ENCODE measurements around the gene GALNT7. TPM values are rescaled to one million over a fixed set of nuclear protein-coding genes. Genes with fewer than 3 reads are reported as not detected.

GALNT7 gene
- polyA plus RNA-seq, 1 donor, result 47.0 TPM

GRCh38 chr4:173134426-173134825 lies 34.2 kb upstream of the GALNT7 start:
- H3K36me3 ChIP-seq (ENCODE audit: control insufficient read depth, insufficient read depth, low read length), result no peaks in the 10 kb centered on the region
- 57% methylated on average over 1 of the region's 2 CpGs for WGBS (ENCODE audit: insufficient coverage, low lambda C conversion rate)
- H3K4me1 ChIP-seq (ENCODE audit: control insufficient read depth, insufficient read depth, low read length), result no peaks in the 10 kb centered on the region
- no peak overlapping the region for H3K27ac ChIP-seq (ENCODE audit: low read length)
- no peaks in the 10 kb centered on the region for H3K27me3 ChIP-seq (ENCODE audit: control insufficient read depth, insufficient read depth, low read length)
- H3K9me3 ChIP-seq (ENCODE audit: control insufficient read depth, low read depth, low read length), result no peaks in the 10 kb centered on the region
- no peak for DNase-seq
- no peak overlapping the region for H3K4me3 ChIP-seq (ENCODE audit: low read length)

GRCh38 chr4:173135241-173135847 lies 33.3 kb upstream of the GALNT7 start:
- Histone ChIP-seq H3K27me3 (ENCODE audit: control insufficient read depth, insufficient read depth, low read length) (no peaks in the 10 kb centered on the region), H3K36me3 (ENCODE audit: control insufficient read depth, insufficient read depth, low read length) (no peaks in the 10 kb centered on the region), H3K4me1 (ENCODE audit: control insufficient read depth, insufficient read depth, low read length) (no peaks in the 10 kb centered on the region), H3K27ac (ENCODE audit: low read length) (no peak overlapping the region), H3K4me3 (ENCODE audit: low read length) (no peak overlapping the region), H3K9me3 (ENCODE audit: control insufficient read depth, low read depth, low read length) (no peaks in the 10 kb centered on the region)
- no CpG with 5 or more reads among the region's 3 CpGs for WGBS (ENCODE audit: insufficient coverage, low lambda C conversion rate)
- no peak for DNase-seq

DNA sequence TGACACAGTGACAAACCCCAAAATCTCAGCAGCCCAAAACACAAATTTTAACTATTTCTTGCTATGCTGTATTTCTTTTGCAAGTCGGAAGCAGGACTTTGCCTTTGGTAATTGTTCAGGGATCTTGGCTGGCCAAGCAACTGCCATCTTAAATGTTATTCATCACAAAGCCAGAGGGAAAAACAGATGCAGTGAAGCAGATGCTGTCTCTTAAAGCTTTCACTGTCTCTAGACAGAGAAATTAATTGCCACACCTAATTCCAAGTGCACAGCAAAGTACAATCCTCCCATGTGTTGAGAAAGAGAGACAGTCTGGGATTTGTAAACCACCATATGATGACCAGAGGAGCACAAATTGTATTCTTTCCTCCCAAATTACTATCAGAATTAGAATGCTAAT lies 30.0 kb upstream of the GALNT7 start:
- WGBS (ENCODE audit: insufficient coverage, low lambda C conversion rate), result no CpG with 5 or more reads among the region's 1 CpG
- Histone ChIP-seq H3K4me3 (ENCODE audit: low read length) (no peak overlapping the region), H3K36me3 (ENCODE audit: control insufficient read depth, insufficient read depth, low read length) (no peaks in the 10 kb centered on the region), H3K27ac (ENCODE audit: low read length) (no peak overlapping the region), H3K27me3 (ENCODE audit: control insufficient read depth, insufficient read depth, low read length) (no peaks in the 10 kb centered on the region), H3K4me1 (ENCODE audit: control insufficient read depth, insufficient read depth, low read length) (no peaks in the 10 kb centered on the region), H3K9me3 (ENCODE audit: control insufficient read depth, low read depth, low read length) (no peaks in the 10 kb centered on the region)
- DNase-seq, result no peak

DNA sequence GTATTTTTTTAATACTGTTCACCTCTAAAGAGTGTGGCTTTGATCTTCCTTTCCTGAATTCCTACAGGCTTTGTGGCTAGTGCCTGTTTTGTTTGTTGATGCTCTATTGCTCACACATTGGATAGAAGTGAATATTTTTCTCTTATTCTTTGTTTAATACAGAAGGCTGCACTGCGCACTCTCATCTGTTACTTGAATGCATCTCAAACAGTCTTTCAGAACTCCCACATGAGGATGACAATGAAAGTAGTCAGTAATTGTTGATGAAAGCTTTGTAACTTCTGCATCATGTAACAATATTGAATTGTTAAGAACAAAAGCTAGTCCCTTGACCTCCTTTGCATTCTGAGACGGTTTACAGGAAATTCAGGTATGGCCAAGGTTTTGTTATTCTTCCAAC lies 29.1 kb upstream of the GALNT7 start:
- H3K4me1 ChIP-seq (ENCODE audit: control insufficient read depth, insufficient read depth, low read length), result no peaks in the 10 kb centered on the region
- 80% methylated on average over 1 of the region's 2 CpGs for WGBS (ENCODE audit: insufficient coverage, low lambda C conversion rate)
- H3K36me3 ChIP-seq (ENCODE audit: control insufficient read depth, insufficient read depth, low read length), result no peaks in the 10 kb centered on the region
- no peak overlapping the region for H3K4me3 ChIP-seq (ENCODE audit: low read length)
- DNase-seq, result no peak
- H3K27ac ChIP-seq (ENCODE audit: low read length), result no peak overlapping the region
- no peaks in the 10 kb centered on the region for H3K27me3 ChIP-seq (ENCODE audit: control insufficient read depth, insufficient read depth, low read length)
- no peaks in the 10 kb centered on the region for H3K9me3 ChIP-seq (ENCODE audit: control insufficient read depth, low read depth, low read length)

DNA sequence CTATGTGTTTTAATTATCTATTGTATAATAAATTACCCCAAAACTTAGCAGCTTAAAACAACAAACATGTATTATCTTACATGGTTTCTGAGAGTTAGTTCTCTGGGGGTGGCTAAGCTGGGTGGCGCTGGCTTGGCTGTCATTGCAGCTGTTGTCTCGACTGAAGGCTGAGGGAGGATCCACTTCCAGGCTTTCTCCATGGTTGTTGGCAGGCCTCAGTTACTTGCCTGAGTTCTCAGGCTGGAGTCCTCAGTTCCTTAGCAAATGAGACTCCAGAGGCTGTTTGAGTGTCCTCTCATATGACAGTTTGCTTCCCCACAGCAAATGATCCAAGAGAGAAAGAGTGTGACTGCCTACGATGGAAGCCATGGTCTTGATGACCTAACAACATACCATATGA lies 23.5 kb upstream of the GALNT7 start:
- no peak for DNase-seq
- Histone ChIP-seq H3K4me3 (ENCODE audit: low read length) (no peak overlapping the region), H3K4me1 (ENCODE audit: control insufficient read depth, insufficient read depth, low read length) (no peaks in the 10 kb centered on the region), H3K9me3 (ENCODE audit: control insufficient read depth, low read depth, low read length) (no peaks in the 10 kb centered on the region), H3K27me3 (ENCODE audit: control insufficient read depth, insufficient read depth, low read length) (no peaks in the 10 kb centered on the region), H3K36me3 (ENCODE audit: control insufficient read depth, insufficient read depth, low read length) (no peaks in the 10 kb centered on the region), H3K27ac (ENCODE audit: low read length) (no peak overlapping the region)
- no CpG with 5 or more reads among the region's 3 CpGs for WGBS (ENCODE audit: insufficient coverage, low lambda C conversion rate)

DNA sequence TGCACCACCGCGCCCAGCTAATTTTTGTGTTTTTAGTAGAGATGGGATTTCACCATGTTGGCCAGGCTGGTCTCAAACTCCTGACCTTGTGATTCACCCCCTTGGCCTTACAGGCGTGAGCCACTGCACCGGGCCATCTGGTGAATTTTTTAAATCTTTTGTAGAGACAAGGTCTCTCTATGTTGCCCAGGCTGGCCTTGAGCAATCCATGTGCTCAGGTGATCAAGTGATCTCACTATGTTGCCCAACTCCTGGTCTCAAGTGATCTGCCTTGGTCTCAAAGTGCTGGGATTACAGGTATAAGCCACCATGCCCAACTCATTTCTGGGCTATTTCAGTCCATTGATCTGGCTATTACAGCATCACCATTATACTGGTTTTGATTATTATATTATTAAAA lies 22.2 kb upstream of the GALNT7 start:
- whole genome bisulfite sequencing (ENCODE audit: insufficient coverage, low lambda C conversion rate), result no CpG with 5 or more reads among the region's 4 CpGs
- H3K4me1 ChIP-seq (ENCODE audit: control insufficient read depth, insufficient read depth, low read length), result no peaks in the 10 kb centered on the region
- DNase-seq, result no peak
- H3K9me3 ChIP-seq (ENCODE audit: control insufficient read depth, low read depth, low read length), result no peaks in the 10 kb centered on the region
- H3K27me3 ChIP-seq (ENCODE audit: control insufficient read depth, insufficient read depth, low read length), result no peaks in the 10 kb centered on the region
- H3K36me3 ChIP-seq (ENCODE audit: control insufficient read depth, insufficient read depth, low read length), result no peaks in the 10 kb centered on the region
- H3K4me3 ChIP-seq (ENCODE audit: low read length), result no peak overlapping the region
- H3K27ac ChIP-seq (ENCODE audit: low read length), result no peak overlapping the region

DNA sequence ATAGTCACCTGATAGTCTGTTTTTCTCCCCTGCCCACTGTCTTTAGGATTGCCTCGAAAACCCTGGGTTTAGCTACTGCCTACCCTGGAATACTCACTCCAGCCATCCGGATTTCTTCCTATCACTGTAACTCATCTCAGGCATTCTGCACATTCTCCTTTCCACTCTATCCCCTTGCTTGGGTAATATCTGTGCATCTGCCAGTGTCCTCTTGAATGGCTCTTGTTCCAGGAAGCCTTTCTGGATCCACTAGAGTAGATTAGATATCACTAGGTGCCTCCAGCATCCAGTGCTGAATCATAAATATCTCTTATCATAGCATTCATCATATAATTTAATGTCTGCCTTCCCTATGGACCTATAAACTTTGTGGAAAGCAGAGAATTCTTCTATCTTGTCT lies 17.1 kb upstream of the GALNT7 start:
- H3K4me3 ChIP-seq (ENCODE audit: low read length), result no peak overlapping the region
- peaks cover 11% of the 10 kb centered on the region for H3K4me1 ChIP-seq (ENCODE audit: control insufficient read depth, insufficient read depth, low read length)
- no peaks in the 10 kb centered on the region for H3K36me3 ChIP-seq (ENCODE audit: control insufficient read depth, insufficient read depth, low read length)
- no peaks in the 10 kb centered on the region for H3K27me3 ChIP-seq (ENCODE audit: control insufficient read depth, insufficient read depth, low read length)
- H3K27ac ChIP-seq (ENCODE audit: low read length), result no peak overlapping the region
- no peak for DNase-seq
- no peaks in the 10 kb centered on the region for H3K9me3 ChIP-seq (ENCODE audit: control insufficient read depth, low read depth, low read length)
- WGBS (ENCODE audit: insufficient coverage, low lambda C conversion rate), result 40% methylated on average over 1 of the region's 2 CpGs

GRCh38 chr4:173152104-173152503 lies 16.5 kb upstream of the GALNT7 start:
- no CpG with 5 or more reads among the region's 6 CpGs for WGBS (ENCODE audit: insufficient coverage, low lambda C conversion rate)
- Histone ChIP-seq H3K4me1 (ENCODE audit: control insufficient read depth, insufficient read depth, low read length) (peaks cover 11% of the 10 kb centered on the region), H3K27me3 (ENCODE audit: control insufficient read depth, insufficient read depth, low read length) (no peaks in the 10 kb centered on the region), H3K9me3 (ENCODE audit: control insufficient read depth, low read depth, low read length) (no peaks in the 10 kb centered on the region), H3K4me3 (ENCODE audit: low read length) (no peak overlapping the region), H3K27ac (ENCODE audit: low read length) (no peak overlapping the region), H3K36me3 (ENCODE audit: control insufficient read depth, insufficient read depth, low read length) (no peaks in the 10 kb centered on the region)
- no peak for DNase-seq

DNA sequence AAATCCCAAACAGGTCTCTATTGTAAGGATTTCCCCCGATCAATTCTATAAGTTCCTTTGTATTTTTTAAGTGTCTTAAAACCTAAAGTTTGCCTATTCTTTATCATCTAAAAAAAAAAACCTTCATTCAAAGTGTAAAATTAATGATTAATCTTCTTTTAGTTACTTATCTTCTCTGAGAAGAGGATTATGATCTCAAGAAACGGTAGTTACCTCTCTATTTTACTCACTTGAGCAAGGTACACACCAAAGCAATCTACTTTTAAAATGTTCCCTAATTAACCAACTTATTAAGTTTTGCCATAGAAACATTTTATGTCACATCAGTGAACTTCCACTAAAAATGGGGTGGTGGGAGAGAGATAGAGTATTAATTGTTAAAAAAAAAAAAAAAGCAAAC lies 15.2 kb upstream of the GALNT7 start:
- Histone ChIP-seq H3K4me1 (ENCODE audit: control insufficient read depth, insufficient read depth, low read length) (peaks cover 11% of the 10 kb centered on the region), H3K9me3 (ENCODE audit: control insufficient read depth, low read depth, low read length) (no peaks in the 10 kb centered on the region), H3K27ac (ENCODE audit: low read length) (peak overlapping the region; percentile 39), H3K36me3 (ENCODE audit: control insufficient read depth, insufficient read depth, low read length) (no peaks in the 10 kb centered on the region), H3K27me3 (ENCODE audit: control insufficient read depth, insufficient read depth, low read length) (no peaks in the 10 kb centered on the region), H3K4me3 (ENCODE audit: low read length) (no peak overlapping the region)
- WGBS (ENCODE audit: insufficient coverage, low lambda C conversion rate), result no CpG with 5 or more reads among the region's 2 CpGs
- DNase-seq, result no peak

GRCh38 chr4:173159791-173160190 lies 8.8 kb upstream of the GALNT7 start:
- no peaks in the 10 kb centered on the region for H3K4me1 ChIP-seq (ENCODE audit: control insufficient read depth, insufficient read depth, low read length)
- H3K9me3 ChIP-seq (ENCODE audit: control insufficient read depth, low read depth, low read length), result no peaks in the 10 kb centered on the region
- DNase-seq, result no peak
- no peak overlapping the region for H3K4me3 ChIP-seq (ENCODE audit: low read length)
- H3K27me3 ChIP-seq (ENCODE audit: control insufficient read depth, insufficient read depth, low read length), result no peaks in the 10 kb centered on the region
- H3K27ac ChIP-seq (ENCODE audit: low read length), result no peak overlapping the region
- H3K36me3 ChIP-seq (ENCODE audit: control insufficient read depth, insufficient read depth, low read length), result no peaks in the 10 kb centered on the region

- Histone ChIP-seq H3K36me3 (ENCODE audit: control insufficient read depth, insufficient read depth, low read length) (no peaks in the 10 kb centered on the region), H3K4me1 (ENCODE audit: control insufficient read depth, insufficient read depth, low read length) (no peaks in the 10 kb centered on the region), H3K4me3 (ENCODE audit: low read length) (no peak overlapping the region), H3K27ac (ENCODE audit: low read length) (no peak overlapping the region), H3K27me3 (ENCODE audit: control insufficient read depth, insufficient read depth, low read length) (no peaks in the 10 kb centered on the region), H3K9me3 (ENCODE audit: control insufficient read depth, low read depth, low read length) (no peaks in the 10 kb centered on the region)
- no peak for DNase-seq
- WGBS (ENCODE audit: insufficient coverage, low lambda C conversion rate), result no CpG with 5 or more reads among the region's 2 CpGs
Measured at GRCh38 chr4:173160871-173161270, 7.7 kb upstream of the GALNT7 start.

Data from large intestine (tissue), 3 donors.